NCI-H2081 (cell line): Measurements from ENCODE around the gene TCF25.
"Not testable (repeated sequence)": the region's sequence is repeated elsewhere in the genome, so short reads cannot be mapped to it uniquely, and the experiment has no call there.

Experiments
- DNase-seq, 2 experiments: peaks; one replicate each; lab custom pipeline; 2025; lab: John Stamatoyannopoulos, UW

The TCF25 gene

GRCh38 chr16:89879123-89879522 is 5.7 kb downstream of the TCF25 start:
- not testable (repeated sequence) for DNase-seq

- no peak for DNase-seq
Measured at GRCh38 chr16:89880477-89881367, 7.3 kb downstream of the TCF25 start.

- no peak for DNase-seq
Measured at GRCh38 chr16:89881368-89881730, 8.0 kb downstream of the TCF25 start.

GRCh38 chr16:89883346-89884040 is 10.1 kb downstream of the TCF25 start:
- DNase-seq, result no peak

- no peak for DNase-seq
Measured at GRCh38 chr16:89884041-89884421, 10.6 kb downstream of the TCF25 start.

GRCh38 chr16:89887243-89887642 is 13.9 kb downstream of the TCF25 start:
- no peak for DNase-seq

- DNase-seq, result no peak
Measured at GRCh38 chr16:89890200-89890599, 16.8 kb downstream of the TCF25 start.

- DNase-seq, result no peak
Measured at GRCh38 chr16:89890886-89891657, 17.7 kb downstream of the TCF25 start.

GRCh38 chr16:89892055-89892630 is 18.8 kb downstream of the TCF25 start:
- no peak for DNase-seq

- no peak for DNase-seq
Measured at GRCh38 chr16:89892635-89893034, 19.2 kb downstream of the TCF25 start.

- DNase-seq, result no peak
Measured at GRCh38 chr16:89893642-89894548, 20.5 kb downstream of the TCF25 start.

- DNase-seq, result no peak
Measured at GRCh38 chr16:89895482-89896250, 22.3 kb downstream of the TCF25 start.

GRCh38 chr16:89897204-89897603 is 23.8 kb downstream of the TCF25 start:
- no peak for DNase-seq

GRCh38 chr16:89898201-89898967 is 25.0 kb downstream of the TCF25 start:
- DNase-seq, result no peak

GRCh38 chr16:89899879-89900481 is 26.6 kb downstream of the TCF25 start:
- no peak for DNase-seq

GRCh38 chr16:89900885-89901284 is 27.5 kb downstream of the TCF25 start:
- no peak for DNase-seq

GRCh38 chr16:89902980-89903379 is 29.6 kb downstream of the TCF25 start:
- DNase-seq, result peak in 1 of 2 experiments; percentile 27

- no peak for DNase-seq
Measured at GRCh38 chr16:89903908-89904515, 30.6 kb downstream of the TCF25 start.
